Peyer's patch (tissue), 4 donors: ENCODE data around the gene PHLDB1.

Source experiments
- POLR2A ChIP-seq, 2 donors: fragments of 450-650 bp; IDR thresholded peaks; one replicate each; pipeline ENCODE4 v1.5.1; 2017; ENCODE audit warnings: antibody characterized with exemption in 2 of 2, mild to moderate bottlenecking in 2 of 2, moderate library complexity in 2 of 2
- TF ChIP-seq, protein P1 (sequence below), 6 experiments: fragments of 450-650 bp in 4 of 6; fragments of 200-600 bp in 2 of 6; sonication (generic) in 1 of 6; IDR thresholded peaks; one replicate each; pipeline ENCODE4 v1.5.1; 2017 to 2019; ENCODE audit warnings: antibody characterized with exemption in 6 of 6, mild to moderate bottlenecking in 3 of 6, moderate library complexity in 1 of 6

DNA sequence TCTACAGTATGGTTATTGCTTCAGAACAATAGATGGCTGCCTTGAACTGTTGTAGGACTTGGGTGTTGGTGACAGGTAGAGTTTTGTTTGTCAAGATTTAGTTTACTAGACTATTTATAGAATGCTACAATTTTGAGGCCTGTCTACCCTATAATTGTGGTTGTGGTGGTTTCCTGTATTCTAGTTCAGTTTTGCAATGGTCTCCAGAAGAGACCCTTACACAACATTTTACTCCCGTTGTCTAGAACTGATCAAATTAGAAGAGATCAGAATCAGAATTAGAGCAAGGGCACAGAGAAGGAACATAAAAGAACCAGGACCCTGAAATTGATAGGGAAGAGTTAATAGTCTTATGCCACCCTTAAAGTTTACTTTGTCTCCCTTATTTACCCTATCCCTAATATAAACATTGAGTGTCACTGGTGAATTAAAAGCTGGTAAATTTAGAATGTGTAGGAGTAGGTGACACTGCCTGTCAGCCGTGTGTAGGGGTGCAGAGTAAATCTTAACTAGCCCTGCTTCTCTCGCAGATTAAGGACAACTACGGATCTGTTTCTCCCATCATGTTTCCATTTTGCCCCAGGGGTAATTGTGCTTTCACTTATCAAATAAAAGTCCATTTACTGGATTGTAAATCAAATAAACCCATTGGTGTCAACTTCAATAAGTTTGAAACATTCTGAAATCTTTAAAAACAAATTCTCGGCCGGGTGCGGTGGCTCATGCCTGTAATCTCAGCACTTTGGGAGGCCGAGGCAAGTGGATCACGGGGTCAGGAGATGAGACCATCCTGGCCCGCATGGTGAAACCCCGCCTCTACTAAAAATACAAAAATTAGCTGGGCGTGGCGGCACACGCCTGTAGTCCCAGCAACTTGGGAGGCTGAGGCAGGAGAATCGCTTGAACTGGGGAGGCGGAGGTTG lies 10.9 kb upstream of the PHLDB1 start:
- TF ChIP-seq, protein P1, sequence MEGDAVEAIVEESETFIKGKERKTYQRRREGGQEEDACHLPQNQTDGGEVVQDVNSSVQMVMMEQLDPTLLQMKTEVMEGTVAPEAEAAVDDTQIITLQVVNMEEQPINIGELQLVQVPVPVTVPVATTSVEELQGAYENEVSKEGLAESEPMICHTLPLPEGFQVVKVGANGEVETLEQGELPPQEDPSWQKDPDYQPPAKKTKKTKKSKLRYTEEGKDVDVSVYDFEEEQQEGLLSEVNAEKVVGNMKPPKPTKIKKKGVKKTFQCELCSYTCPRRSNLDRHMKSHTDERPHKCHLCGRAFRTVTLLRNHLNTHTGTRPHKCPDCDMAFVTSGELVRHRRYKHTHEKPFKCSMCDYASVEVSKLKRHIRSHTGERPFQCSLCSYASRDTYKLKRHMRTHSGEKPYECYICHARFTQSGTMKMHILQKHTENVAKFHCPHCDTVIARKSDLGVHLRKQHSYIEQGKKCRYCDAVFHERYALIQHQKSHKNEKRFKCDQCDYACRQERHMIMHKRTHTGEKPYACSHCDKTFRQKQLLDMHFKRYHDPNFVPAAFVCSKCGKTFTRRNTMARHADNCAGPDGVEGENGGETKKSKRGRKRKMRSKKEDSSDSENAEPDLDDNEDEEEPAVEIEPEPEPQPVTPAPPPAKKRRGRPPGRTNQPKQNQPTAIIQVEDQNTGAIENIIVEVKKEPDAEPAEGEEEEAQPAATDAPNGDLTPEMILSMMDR (IDR thresholded peaks at IDR 0.05): no peak
- no peak for TF ChIP-seq POLR2A (IDR thresholded peaks at IDR 0.05)
